ENCODE data around the gene TRPC4.
"Not testable (repeated sequence)": the region's sequence is repeated elsewhere in the genome, so short reads cannot be mapped to it uniquely, and the experiment has no call there.

TRPC4 gene

DNA sequence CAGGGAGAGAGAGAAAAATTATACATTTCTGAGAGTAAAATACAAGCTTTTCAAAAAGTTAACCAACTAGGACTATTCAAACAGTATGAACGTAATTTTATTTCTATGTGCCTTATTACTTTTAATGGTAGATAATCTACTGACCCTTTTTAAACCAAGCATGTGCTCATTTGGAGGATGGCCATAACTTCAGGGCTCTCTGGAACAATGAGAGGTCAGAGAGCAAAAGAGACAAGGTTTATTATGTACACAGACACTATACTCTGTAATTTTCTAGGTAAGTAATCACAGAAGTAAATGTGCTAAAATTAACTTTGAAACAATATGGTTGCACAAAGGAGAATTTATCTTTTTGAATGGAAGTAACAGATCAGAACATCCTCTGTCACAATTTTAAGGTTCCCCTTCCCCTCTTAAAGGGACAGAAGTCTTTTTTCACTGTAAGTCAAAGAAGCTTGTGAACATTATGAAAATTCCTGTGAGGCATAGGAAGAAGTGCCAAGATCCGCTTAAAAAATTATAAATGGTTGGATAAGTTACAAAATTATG, 272.0 kb downstream of the TRPC4 start:
- DNase-seq = no peak

DNA sequence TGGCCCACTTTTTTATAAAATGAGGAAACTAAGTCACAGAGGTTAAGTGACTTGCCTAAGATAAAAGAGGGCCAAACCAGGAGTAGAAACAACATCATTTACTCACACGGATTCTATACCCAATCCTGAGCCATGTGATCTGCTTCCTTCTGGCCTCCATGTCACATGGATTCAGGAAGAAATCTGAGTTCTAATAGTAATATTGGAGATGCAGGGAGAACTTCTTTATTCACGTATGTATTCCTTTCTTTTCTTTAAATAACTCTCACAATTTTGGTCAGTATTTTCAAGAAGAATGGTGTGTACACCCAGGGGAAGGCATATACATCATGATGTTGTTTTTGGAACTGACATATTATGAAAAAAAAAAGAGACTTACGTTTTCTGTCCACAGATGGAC, 272.8 kb downstream of the TRPC4 start:
- DNase-seq = no peak

DNA sequence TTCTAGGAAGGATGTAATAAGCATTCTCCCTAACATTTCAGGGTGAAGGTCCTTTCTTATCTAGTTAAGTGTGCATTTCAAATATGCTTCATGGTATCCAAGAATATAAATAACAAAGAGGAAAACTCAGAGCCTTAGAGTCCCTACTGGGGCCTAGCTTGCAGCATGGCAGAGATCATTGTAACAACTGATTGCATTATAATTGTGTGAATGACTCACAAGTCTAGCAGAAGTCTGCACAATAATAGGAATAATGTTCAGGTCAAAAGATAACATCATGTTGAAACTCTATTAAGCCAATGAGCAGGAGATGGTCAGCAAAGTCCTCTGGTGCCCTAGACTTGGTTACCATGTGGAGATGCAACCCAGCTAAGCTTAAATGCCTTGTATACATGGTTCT, 274.4 kb downstream of the TRPC4 start:
- no peak for DNase-seq

DNA sequence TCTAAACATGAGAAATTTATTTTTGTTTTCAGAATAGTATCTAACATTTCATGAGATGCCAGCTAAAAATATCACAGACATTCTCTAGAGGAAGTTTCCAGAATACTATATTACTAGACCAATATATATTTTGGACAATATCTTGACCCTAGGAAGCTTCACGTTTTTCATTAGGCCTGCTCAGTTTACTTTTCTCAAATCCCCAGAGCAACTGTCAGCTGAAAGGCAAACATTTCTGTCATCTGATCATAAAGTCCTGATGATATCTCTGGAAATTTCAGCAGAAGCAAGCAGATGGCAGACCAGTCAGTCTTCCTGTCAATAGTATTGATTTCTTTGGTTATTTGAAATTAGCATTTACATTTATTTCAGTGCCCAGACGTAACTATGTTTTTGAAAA, 275.0 kb downstream of the TRPC4 start:
- no peak for DNase-seq

DNA sequence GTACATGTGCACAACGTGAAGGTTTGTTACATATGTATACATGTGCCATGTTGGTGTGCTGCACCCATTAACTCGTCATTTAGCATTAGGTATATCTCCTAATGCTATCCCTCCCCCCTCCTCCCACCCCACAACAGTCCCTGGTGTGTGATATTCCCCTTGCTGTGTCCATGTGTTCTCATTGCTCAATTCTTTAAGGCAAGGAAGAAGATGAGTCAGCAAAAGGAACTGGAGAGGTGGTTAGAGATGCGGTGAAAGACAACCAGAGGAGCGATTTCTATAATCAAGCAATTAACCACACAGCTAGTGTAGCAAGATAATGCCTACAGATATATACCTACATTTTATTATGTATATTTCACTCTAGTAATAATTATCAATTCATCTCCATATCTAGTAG, 280.2 kb downstream of the TRPC4 start:
- not testable (repeated sequence) for DNase-seq

DNA sequence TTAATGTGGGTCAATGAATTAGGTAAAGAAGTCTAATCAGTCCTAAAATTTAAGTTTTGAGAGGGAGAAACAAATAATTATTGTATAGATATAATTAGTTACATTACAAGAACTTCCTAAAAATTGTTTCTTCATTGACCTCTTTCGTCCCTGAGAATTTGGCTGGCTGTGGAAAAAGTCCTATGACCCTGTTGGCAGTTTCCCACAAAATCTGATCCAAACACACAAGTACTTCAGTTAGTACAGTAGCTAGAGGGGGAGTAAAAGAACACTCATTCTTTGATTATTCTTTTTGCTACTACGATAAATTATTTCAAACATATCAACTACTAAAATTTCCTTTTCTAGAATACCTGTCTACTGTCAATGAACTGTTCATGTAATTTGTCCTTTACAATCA, 282.3 kb downstream of the TRPC4 start:
- DNase-seq = no peak
